Karpas-422 (cell line): ENCODE data around the gene KRT1. TPM values are rescaled to one million over a fixed set of nuclear protein-coding genes. Genes with fewer than 3 reads are reported as not detected.

Experiments
- DNase-seq: peaks from one replicate; pipeline ENCODE4 v3.0.0-alpha.2; 2015
- H2AFZ ChIP-seq: fragments of 200-600 bp; sonication (generic); 2 replicates; pipeline ENCODE4 v1.6.1; 2014; ENCODE audit warnings: antibody characterized with exemption, low read length, mixed read lengths
- H3K27ac ChIP-seq: fragments of 200-600 bp; sonication (generic); 2 replicates; pipeline ENCODE4 v1.5.1; 2014; ENCODE audit warnings: mild to moderate bottlenecking, low read length, moderate library complexity
- H3K27me3 ChIP-seq: fragments of 200-600 bp; sonication (generic); 2 replicates; pipeline ENCODE4 v1.6.1; 2014; ENCODE audit warnings: low read length, mixed read lengths
- H3K36me3 ChIP-seq: fragments of 200-600 bp; sonication (generic); 2 replicates; pipeline ENCODE4 v1.6.1; 2014; ENCODE audit warnings: low read length, mixed read lengths; ENCODE audit not compliant: insufficient read depth
- H3K4me1 ChIP-seq: fragments of 200-600 bp; sonication (generic); 2 replicates; pipeline ENCODE4 v1.6.1; 2014; ENCODE audit warnings: mild to moderate bottlenecking, low read length, mixed read lengths
- H3K4me2 ChIP-seq: fragments of 200-600 bp; sonication (generic); 2 replicates; pipeline ENCODE4 v1.6.1; 2014; ENCODE audit warnings: low read length, low read depth, mild to moderate bottlenecking; ENCODE audit not compliant: poor library complexity, severe bottlenecking
- H3K4me3 ChIP-seq: fragments of 200-600 bp; sonication (generic); 2 replicates; pipeline ENCODE4 v1.5.1; 2014; ENCODE audit warnings: mild to moderate bottlenecking, antibody characterized with exemption, low read length, mixed read lengths
- H3K79me2 ChIP-seq: fragments of 200-600 bp; sonication (generic); 2 replicates; pipeline ENCODE4 v1.6.1; 2014; ENCODE audit warnings: mild to moderate bottlenecking, low read length, mixed read lengths
- H3K9ac ChIP-seq: fragments of 200-600 bp; sonication (generic); 2 replicates; pipeline ENCODE4 v1.6.0; 2014; ENCODE audit warnings: low read length
- H3K9me2 ChIP-seq: fragments of 200-600 bp; sonication (generic), shearing (Covaris generic); replicated peaks from 2 replicates; pipeline ENCODE4 v1.6.0; 2014; ENCODE audit warnings: mild to moderate bottlenecking, low read length, moderate library complexity; ENCODE audit not compliant: insufficient read depth
- H3K9me3 ChIP-seq: fragments of 300-700, 200-600 bp; sonication (generic); 2 replicates; pipeline ENCODE4 v1.6.1; 2014; ENCODE audit warnings: low read length, mixed read lengths
- H4K20me1 ChIP-seq: fragments of 200-600 bp; sonication (generic); 2 replicates; pipeline ENCODE4 v1.6.1; 2014; ENCODE audit warnings: mild to moderate bottlenecking, antibody characterized with exemption, low read length, low read depth; ENCODE audit not compliant: insufficient read depth
- total RNA-seq: library from RNA; depleted of rRNA; stranded (reverse); fragments of >200 nt; shearing (Covaris generic); gene quantifications from 2 replicates; pipeline ENCODE4 v1.2.3, GENCODE V29; 2014; ENCODE audit warnings: low replicate concordance

Gene KRT1
- total RNA-seq, 1 experiment from 2014 or later, result not detected

DNA sequence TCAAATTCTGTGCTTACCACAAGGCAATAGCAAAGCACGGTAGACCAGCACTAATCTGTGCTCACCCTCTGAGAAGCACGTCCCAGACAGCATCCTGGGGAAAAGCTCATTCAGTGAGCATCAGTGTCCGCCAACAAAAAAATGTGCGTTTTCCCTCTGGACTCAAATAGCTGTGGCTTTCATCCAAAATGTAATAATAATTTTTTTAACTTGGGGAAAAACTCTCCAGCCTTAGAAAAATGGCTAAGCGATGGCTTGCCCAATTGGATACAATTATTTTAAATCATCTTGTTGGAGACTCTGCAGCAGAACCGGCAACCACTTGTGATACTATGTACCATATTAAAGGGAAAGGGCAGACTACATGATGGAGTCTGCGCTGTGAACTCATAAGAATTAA is 24.3 kb upstream of the KRT1 start:
- Histone ChIP-seq H3K27ac (no peak overlapping the region), H4K20me1 (no peaks in the 10 kb centered on the region), H3K4me3 (no peak overlapping the region), H3K4me2 (no peak overlapping the region), H3K9me3 (no peaks in the 10 kb centered on the region), H3K79me2 (no peaks in the 10 kb centered on the region), H2AFZ (no peak overlapping the region), H3K4me1 (peaks cover 8% of the 10 kb centered on the region; the same call in 1 of the 2 replicates), H3K9me2 (no peaks in the 10 kb centered on the region), H3K9ac (no peak overlapping the region), H3K36me3 (no peaks in the 10 kb centered on the region), H3K27me3 (no peaks in the 10 kb centered on the region)
- no peak for DNase-seq

DNA sequence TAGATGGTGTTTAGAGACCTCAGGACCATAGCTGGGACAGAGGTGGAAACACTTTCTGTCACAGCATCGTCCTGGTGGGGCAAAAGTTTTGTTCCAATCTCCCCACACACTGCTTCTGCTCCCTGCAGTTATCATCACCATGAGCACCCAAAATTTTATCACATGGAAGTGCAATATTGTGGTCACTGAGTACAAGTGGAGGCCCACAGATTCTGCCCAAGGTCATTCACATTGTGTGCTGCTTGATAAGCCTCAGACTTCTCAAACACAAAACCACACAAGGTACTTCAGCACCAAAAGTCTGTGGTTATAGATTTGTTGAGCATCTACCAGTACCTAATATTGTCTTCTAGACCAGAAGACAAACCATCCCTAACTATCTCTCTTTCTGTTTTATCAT is 23.7 kb upstream of the KRT1 start:
- no peak overlapping the region for H3K9ac ChIP-seq

DNA sequence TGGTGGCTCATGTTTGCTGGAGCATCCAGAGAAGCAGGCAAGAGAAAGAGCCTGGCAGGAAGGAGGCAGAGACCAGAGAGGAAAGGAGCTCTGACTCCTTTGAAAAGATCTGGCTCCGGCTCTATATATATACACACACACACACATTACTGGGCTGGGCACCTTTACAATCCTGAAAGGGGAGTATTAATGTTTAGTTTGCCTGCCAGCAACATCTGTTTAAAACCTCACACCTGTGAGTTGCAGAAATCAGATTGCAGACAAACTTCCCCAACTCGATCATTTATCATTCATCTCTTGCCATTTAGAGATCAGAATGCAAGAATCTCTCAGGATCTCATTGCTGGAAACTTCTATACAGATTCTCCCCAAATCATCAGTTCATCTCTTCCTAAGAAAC is 23.2 kb upstream of the KRT1 start, which contains the start of gene KRT77:
TSS of gene KRT77 (minus strand) at position 101 of the 400 bp plus-strand sequence. CDS start at position 11, 90 bp downstream.
- no peaks in the 10 kb centered on the region for H3K9me2 ChIP-seq
- no peak within 1 kb of the TSS for H3K9ac ChIP-seq
- H3K79me2 ChIP-seq, result no peaks in the 10 kb centered on the region
- H3K27ac ChIP-seq, result no peak within 1 kb of the TSS
- no peaks in the 10 kb centered on the region for H3K36me3 ChIP-seq
- no peaks in the 10 kb centered on the region for H4K20me1 ChIP-seq
- H3K9me3 ChIP-seq, result no peaks in the 10 kb centered on the region
- no peak within 1 kb of the TSS for H3K4me2 ChIP-seq
- no peak for DNase-seq
- H3K4me1 ChIP-seq, result peaks cover 8% of the 10 kb centered on the region; the same call in 1 of the 2 replicates
- no peaks in the 10 kb centered on the region for H3K27me3 ChIP-seq
- no peak within 1 kb of the TSS for H3K4me3 ChIP-seq
- H2AFZ ChIP-seq, result no peak within 1 kb of the TSS

More for the DNA sequence above, 23.7 kb upstream of the KRT1 start:
- Histone ChIP-seq H3K79me2 (no peaks in the 10 kb centered on the region), H3K4me2 (no peak overlapping the region), H3K4me3 (no peak overlapping the region), H3K9me3 (no peaks in the 10 kb centered on the region), H3K4me1 (peaks cover 8% of the 10 kb centered on the region; the same call in 1 of the 2 replicates), H3K36me3 (no peaks in the 10 kb centered on the region), H3K27ac (no peak overlapping the region), H2AFZ (no peak overlapping the region), H3K27me3 (no peaks in the 10 kb centered on the region), H4K20me1 (no peaks in the 10 kb centered on the region), H3K9me2 (no peaks in the 10 kb centered on the region)
- DNase-seq, result no peak

DNA sequence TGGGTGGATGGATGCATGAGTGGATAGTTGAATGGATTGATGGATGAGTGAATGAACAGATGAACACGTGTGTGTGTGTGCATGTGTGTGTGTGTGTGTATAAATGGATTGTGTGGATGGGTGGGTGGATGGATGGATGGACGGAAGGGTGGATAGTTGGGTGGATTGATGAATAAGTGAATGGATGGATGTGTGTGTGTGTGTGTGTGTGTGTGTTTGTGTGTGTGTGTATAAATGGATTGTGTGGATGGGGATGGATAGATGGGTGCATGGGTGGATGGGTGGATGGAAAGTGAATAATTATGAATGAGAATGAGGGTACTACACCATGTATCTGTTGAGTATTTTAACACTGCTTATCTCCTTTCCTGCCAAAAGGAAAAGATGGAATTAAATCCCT is 22.1 kb upstream of the KRT1 start:
- Histone ChIP-seq H4K20me1 (no peaks in the 10 kb centered on the region), H3K4me3 (no peak overlapping the region), H3K9me3 (no peaks in the 10 kb centered on the region), H3K36me3 (no peaks in the 10 kb centered on the region), H3K4me1 (peaks cover 8% of the 10 kb centered on the region; the same call in 1 of the 2 replicates), H3K4me2 (no peak overlapping the region), H3K79me2 (no peaks in the 10 kb centered on the region), H2AFZ (no peak overlapping the region), H3K27me3 (no peaks in the 10 kb centered on the region), H3K27ac (no peak overlapping the region), H3K9ac (no peak overlapping the region), H3K9me2 (no peaks in the 10 kb centered on the region)
- no peak for DNase-seq

DNA sequence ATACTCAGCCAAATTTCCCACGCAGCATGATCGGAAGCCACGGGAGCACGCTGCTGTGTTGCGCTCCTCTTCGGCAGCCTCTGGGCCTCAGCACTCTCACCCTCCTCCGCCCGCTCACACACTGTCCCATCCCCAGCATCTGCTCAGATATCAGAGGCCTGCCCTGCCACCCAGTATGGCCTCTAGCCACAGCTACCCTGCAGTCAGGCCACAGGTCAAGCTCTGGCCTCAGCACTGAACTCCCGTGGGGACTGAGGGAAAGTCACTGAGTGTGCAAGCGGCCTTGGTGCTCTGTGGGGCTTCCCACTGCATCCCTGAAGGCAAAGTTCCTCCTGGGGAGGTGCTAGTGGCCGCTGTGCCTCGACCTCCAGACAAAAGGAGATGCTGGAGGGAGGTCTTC is 21.1 kb upstream of the KRT1 start:
- H3K27ac ChIP-seq, result no peak overlapping the region
- H3K27me3 ChIP-seq, result no peaks in the 10 kb centered on the region
- no peaks in the 10 kb centered on the region for H3K9me3 ChIP-seq
- no peaks in the 10 kb centered on the region for H3K79me2 ChIP-seq
- 0 out of 2 replicates have a peak, but pooled peaks cover 7% of the 10 kb centered on the region for H4K20me1 ChIP-seq
- no peak for DNase-seq
- no peak overlapping the region for H2AFZ ChIP-seq
- H3K9ac ChIP-seq, result no peak overlapping the region
- H3K4me1 ChIP-seq, result peaks cover 8% of the 10 kb centered on the region; the same call in 1 of the 2 replicates
- H3K4me2 ChIP-seq, result no peak overlapping the region
- no peaks in the 10 kb centered on the region for H3K9me2 ChIP-seq
- no peaks in the 10 kb centered on the region for H3K36me3 ChIP-seq
- H3K4me3 ChIP-seq, result no peak overlapping the region

DNA sequence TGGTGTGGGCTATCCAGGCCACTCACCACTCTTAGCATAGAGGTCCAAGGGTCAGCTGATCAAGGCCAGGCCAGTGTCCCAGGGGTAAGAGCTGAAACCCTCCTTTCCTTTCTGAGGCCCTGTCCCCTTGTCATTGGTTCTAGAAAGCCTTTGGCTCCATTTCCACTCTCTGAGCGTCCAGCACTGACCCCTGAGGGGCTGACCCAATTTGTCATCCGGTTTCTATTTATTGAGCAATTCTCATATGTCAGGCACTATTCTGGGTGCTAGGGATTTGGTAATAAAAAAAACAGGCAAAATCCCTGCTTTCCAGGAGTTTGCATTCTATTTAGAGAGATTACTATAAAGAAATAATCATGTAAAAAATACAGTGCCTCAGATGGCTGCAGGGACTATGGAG is 19.8 kb upstream of the KRT1 start:
- Histone ChIP-seq H3K4me1 (peaks cover 8% of the 10 kb centered on the region; the same call in 1 of the 2 replicates), H2AFZ (no peak overlapping the region), H3K9me3 (no peaks in the 10 kb centered on the region), H3K27me3 (no peaks in the 10 kb centered on the region), H3K36me3 (no peaks in the 10 kb centered on the region), H3K9me2 (no peaks in the 10 kb centered on the region), H4K20me1 (0 out of 2 replicates have a peak, but pooled peaks cover 7% of the 10 kb centered on the region), H3K4me2 (no peak overlapping the region), H3K27ac (no peak overlapping the region), H3K9ac (no peak overlapping the region), H3K79me2 (no peaks in the 10 kb centered on the region), H3K4me3 (no peak overlapping the region)
- DNase-seq, result no peak

DNA sequence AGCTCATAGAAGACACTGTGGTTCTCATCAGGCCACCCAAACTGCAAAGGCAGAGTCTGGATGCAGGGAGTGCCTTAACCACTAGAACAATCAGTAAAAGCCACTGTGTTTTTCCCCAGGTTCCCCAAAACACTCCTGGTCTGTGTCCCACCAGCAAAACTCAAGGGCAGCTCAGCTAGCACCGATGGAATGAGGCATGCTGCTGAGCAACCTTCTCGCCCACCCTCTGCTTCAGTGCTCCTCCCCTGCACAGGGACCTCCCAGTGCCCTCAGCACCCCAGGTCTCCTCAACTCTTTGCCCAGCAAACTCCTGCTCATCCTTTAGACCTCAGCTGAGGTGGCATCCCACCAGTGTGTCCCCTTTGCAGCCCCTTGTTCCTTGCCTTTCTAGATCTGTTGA is 19.2 kb upstream of the KRT1 start:
- DNase-seq, result no peak
- no peak overlapping the region for H3K9ac ChIP-seq
- no peaks in the 10 kb centered on the region for H3K9me2 ChIP-seq
- H3K27me3 ChIP-seq, result no peaks in the 10 kb centered on the region
- H2AFZ ChIP-seq, result no peak overlapping the region
- H3K4me2 ChIP-seq, result no peak overlapping the region
- peaks cover 8% of the 10 kb centered on the region; the same call in 1 of the 2 replicates for H3K4me1 ChIP-seq
- no peaks in the 10 kb centered on the region for H3K36me3 ChIP-seq
- no peaks in the 10 kb centered on the region for H3K79me2 ChIP-seq
- no peak overlapping the region for H3K4me3 ChIP-seq
- H3K9me3 ChIP-seq, result no peaks in the 10 kb centered on the region
- H3K27ac ChIP-seq, result no peak overlapping the region
- 0 out of 2 replicates have a peak, but pooled peaks cover 7% of the 10 kb centered on the region for H4K20me1 ChIP-seq

DNA sequence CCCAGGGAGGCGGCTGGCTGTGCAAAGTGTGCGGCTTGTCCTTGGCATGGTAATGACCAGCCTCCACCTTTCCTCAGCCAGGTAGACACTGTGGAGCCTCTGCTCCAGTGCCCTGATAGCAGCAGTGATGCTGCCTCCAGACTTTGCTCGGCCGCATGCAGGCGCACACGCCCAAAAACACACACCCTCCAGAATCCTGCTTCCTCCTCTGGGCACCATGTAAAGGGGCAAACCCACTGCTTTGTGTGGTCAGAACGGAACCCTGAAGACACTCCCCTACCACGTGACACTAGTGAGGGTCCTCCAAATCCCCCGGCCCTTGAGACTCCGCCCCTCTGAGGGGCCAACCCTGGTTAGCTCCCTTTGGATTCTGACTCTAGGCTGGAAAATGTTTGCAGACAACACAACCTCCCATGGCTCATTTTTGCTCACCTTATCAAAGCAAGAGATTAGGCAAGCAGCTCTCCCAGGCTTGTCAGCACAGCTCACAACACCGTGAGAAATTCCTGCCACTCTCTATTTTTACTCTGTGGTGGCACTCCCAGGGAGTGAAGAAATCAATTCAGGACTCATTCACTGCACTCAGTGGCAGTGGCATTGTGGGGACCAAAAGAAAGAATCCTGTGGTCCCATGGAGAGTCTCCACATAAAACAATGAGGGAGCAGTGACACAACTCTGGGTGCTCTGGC is 18.6 kb upstream of the KRT1 start:
- no peak for DNase-seq
- Histone ChIP-seq H3K9ac (no peak overlapping the region), H3K4me1 (peaks cover 7% of the 10 kb centered on the region; the same call in 1 of the 2 replicates), H3K27ac (no peak overlapping the region), H3K36me3 (no peaks in the 10 kb centered on the region), H3K9me3 (no peaks in the 10 kb centered on the region), H3K4me3 (no peak overlapping the region), H2AFZ (no peak overlapping the region), H3K79me2 (no peaks in the 10 kb centered on the region), H3K4me2 (no peak overlapping the region), H3K9me2 (no peaks in the 10 kb centered on the region), H3K27me3 (no peaks in the 10 kb centered on the region), H4K20me1 (0 out of 2 replicates have a peak, but pooled peaks cover 7% of the 10 kb centered on the region)
